AG09319 (cell line): Measurements from ENCODE around the gene CALU.

Experiments used
- DNase-seq: peaks from one replicate; pipeline ENCODE4 v3.0.0-alpha.2; 2010; ENCODE audit warnings: low read depth; ENCODE audit errors: extremely low read depth
- TF ChIP-seq, protein P1 (sequence below): IDR thresholded peaks from 2 replicates; pipeline ENCODE4 v1.5.1; 2011; ENCODE audit warnings: low read depth, mild to moderate bottlenecking, inconsistent platforms, low read length, moderate library complexity

The CALU gene

DNA sequence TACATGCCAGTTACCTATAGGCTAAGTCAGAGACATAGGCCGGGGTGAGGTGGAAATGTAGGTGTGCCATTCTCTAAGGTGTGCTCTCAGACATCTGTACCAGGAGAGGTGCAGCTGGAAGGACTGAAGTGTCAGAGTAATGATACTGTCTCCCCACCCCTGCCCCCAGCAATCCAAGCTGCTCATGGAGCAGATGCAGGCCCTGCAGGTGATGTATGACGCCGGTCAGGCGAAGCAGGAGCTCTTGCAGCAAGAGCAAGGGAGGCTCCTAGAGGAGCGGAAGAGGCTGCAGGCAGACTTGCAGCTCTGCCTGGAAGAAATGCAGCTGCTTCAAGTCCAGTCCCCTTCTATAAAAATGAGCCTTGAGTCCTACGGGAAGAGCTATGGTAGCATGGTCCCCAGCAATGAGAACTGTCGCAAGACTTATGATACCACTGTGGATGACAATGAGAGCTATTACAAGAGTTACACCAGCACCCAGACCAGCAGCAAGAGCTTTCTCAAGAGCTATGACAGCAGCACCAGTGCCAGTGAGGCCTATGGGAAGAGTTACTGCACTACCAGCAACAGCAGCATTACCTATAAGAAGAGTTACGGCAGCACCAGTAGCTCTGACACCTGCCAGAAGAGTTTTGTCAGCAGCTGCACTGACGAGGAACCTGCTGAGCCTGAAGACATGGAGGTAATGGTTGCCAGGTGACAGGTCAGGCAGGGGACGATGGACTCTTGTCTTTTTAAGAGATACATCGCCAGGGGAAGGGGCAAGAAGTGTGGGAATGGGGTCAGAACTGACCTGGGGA, 72.7 kb downstream of the CALU start:
- DNase-seq, result no peak
- TF ChIP-seq, protein P1, sequence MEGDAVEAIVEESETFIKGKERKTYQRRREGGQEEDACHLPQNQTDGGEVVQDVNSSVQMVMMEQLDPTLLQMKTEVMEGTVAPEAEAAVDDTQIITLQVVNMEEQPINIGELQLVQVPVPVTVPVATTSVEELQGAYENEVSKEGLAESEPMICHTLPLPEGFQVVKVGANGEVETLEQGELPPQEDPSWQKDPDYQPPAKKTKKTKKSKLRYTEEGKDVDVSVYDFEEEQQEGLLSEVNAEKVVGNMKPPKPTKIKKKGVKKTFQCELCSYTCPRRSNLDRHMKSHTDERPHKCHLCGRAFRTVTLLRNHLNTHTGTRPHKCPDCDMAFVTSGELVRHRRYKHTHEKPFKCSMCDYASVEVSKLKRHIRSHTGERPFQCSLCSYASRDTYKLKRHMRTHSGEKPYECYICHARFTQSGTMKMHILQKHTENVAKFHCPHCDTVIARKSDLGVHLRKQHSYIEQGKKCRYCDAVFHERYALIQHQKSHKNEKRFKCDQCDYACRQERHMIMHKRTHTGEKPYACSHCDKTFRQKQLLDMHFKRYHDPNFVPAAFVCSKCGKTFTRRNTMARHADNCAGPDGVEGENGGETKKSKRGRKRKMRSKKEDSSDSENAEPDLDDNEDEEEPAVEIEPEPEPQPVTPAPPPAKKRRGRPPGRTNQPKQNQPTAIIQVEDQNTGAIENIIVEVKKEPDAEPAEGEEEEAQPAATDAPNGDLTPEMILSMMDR, result no peak

DNA sequence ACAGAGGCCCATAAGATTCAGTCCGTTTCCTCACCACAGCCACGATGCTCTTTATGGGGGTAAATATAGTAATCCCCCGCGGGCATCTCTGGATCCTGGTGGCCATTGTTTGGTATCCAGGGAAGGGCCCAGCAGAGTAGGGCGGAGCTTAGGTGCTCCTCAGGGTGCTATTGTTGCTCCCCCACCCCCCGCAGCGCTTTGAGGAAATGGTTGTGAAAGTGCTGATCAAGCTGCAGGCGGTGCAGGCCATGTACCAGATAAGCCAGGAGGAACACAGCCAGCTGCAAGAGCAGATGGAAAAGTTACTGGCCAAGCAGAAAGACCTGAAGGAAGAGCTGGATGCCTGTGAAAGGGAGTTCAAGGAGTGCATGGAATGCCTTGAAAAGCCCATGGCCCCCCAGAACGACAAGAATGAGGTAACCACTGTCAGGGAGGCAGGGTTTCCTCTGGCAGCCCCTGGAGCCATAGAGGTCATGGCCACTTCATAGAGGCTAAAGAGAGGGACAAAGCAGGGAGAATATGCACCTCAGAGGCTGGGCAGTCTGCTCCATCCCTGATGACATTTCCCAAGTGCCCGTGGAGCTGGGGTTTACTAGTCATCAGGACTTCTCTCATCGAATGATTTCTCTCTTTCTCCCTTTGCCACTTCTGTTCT, 73.5 kb downstream of the CALU start:
- DNase-seq, result no peak
- TF ChIP-seq, protein P1, result no peak

DNA sequence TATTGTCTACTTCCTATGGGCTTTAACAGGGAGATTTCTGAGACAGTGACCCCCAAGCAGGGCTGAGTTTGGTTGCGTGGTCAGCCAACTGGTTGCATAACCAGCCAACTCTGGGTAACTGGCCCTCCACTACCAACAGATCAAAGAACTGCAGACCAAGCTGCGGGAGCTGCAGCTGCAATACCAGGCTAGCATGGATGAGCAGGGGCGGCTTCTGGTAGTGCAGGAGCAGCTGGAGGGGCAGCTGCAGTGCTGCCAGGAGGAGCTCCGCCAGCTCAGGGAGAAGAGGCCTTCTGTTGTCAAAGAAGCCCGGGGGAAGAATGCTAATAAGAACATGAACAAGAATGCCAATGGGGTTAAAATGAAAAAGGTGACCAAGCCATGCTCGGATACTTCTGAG, 75.3 kb downstream of the CALU start:
- TF ChIP-seq, protein P1, result no peak
- DNase-seq, result no peak

DNA sequence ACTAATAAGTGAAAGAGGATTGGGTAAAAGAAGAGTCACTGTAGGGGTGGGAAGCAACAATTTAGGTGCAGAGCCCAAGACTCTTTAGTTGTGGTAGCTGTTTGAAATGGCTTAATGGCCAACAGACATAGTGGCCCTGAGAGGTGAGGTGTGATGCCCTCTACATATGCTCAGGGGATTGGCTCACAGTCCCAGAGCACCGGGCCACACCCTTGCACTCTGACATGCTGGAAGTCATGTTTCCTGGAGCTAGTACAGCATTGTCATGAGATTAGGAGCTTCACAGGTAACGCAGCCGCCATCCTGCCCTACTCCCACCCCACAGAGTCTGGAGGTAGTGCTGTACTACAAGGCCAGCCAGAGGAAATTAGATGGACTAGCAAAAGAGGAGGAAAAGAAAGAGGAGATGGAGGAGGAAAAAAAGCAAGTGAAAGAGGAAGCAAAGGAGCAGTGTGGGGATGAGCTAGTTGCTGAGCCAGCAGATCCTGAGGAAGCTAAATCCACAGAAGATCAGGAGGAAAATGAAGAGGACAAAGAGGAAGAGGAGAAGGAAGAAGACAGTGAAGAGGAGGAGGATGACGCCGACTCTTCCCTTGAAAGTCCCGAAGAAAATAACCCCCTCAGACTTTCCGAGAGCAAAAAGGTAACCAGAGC, 76.3 kb downstream of the CALU start:
- DNase-seq, result no peak
- TF ChIP-seq, protein P1, result no peak

DNA sequence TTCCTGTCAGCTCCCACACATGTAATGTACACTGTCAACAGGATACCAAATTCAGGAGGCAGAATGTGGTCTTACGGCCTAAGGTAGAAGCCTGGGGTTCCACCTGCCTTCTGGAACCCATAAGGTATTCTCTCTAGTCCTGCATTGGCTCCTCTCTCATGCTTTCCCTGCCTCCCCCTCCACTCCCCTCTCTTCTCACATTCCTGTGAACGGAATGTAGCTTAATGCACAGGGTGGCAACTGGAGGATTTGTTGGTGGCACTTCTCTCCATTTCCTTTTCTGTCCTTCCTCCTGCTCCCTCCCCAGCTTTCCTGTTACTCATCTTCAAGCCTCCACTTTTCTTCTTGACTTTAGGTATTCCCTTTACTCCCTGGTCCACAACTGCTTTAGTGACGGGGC, 79.5 kb downstream of the CALU start:
- TF ChIP-seq, protein P1, result no peak
- DNase-seq, result no peak
